Measurements from ENCODE around the gene XPA.
A peak's percentile ranks its signal among the peaks of the same experiment; 100 is the strongest.

The XPA gene

GRCh38 chr9:97737429-97737828, 40.3 kb upstream of the XPA start:
- TF ChIP-seq CTCF (conservative IDR thresholded peaks at IDR 0.05; ENCODE audit: low read depth, low read length): no peak
- no peak for DNase-seq (ENCODE audit: low read depth)
- peak overlapping the region; percentile 14 for H3K4me3 ChIP-seq (ENCODE audit: low read length)

GRCh38 chr9:97735070-97735600, 38.0 kb upstream of the XPA start:
- no peak for DNase-seq (ENCODE audit: low read depth)
- H3K4me3 ChIP-seq (ENCODE audit: low read length): no peak overlapping the region
- TF ChIP-seq CTCF (conservative IDR thresholded peaks at IDR 0.05; ENCODE audit: low read depth, low read length): no peak

GRCh38 chr9:97726716-97727115, 29.6 kb upstream of the XPA start:
- H3K4me3 ChIP-seq (ENCODE audit: low read length): no peak overlapping the region
- no peak for TF ChIP-seq CTCF (conservative IDR thresholded peaks at IDR 0.05; ENCODE audit: low read depth, low read length)
- no peak for DNase-seq (ENCODE audit: low read depth)

- no peak for DNase-seq (ENCODE audit: low read depth)
- no peak overlapping the region for H3K4me3 ChIP-seq (ENCODE audit: low read length)
- TF ChIP-seq CTCF (conservative IDR thresholded peaks at IDR 0.05; ENCODE audit: low read depth, low read length): no peak
These were observed 26.7 kb upstream of the XPA start for GRCh38 chr9:97723819-97724218.

- DNase-seq (ENCODE audit: low read depth): no peak
- TF ChIP-seq CTCF (conservative IDR thresholded peaks at IDR 0.05; ENCODE audit: low read depth, low read length): no peak
- H3K4me3 ChIP-seq (ENCODE audit: low read length): no peak overlapping the region
These were observed 25.2 kb upstream of the XPA start for GRCh38 chr9:97722331-97722730.

GRCh38 chr9:97721396-97721795, 24.3 kb upstream of the XPA start:
- DNase-seq (ENCODE audit: low read depth): no peak
- TF ChIP-seq CTCF (conservative IDR thresholded peaks at IDR 0.05; ENCODE audit: low read depth, low read length): peak; percentile 4
- H3K4me3 ChIP-seq (ENCODE audit: low read length): no peak overlapping the region

- no peak for DNase-seq (ENCODE audit: low read depth)
- TF ChIP-seq CTCF (conservative IDR thresholded peaks at IDR 0.05; ENCODE audit: low read depth, low read length): no peak
- no peak overlapping the region for H3K4me3 ChIP-seq (ENCODE audit: low read length)
These were observed 20.7 kb upstream of the XPA start for GRCh38 chr9:97717866-97718265.
